ENCODE measurements around the gene FSHR. TPM values are rescaled to one million over a fixed set of nuclear protein-coding genes. Genes with fewer than 3 reads are reported as not detected.

FSHR gene
- total and polyA plus RNA-seq, 2 experiments from 2014 or later = not detected

DNA sequence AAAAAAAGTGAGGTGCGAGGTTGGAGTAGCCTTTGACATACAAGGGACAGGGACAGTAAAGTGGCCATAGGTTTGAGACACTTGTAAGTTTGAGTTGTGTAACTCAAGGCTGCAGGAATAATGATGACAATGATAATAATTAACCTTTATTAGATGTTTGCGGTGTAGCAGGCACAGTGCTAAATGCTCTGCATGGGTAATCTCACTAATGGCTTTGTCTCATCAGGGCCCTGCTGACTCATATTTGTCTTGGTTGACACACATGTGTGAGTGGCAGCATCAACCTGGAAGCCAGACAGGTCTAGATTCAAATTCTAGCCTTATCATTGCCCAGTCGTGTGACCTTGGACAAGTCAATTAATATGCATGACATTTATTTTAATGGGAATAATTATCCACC lies 126.2 kb downstream of the FSHR start (continued):
- no peak for TF ChIP-seq ZNF462 (CRISPR knock-in tag; IDR thresholded peaks at IDR 0.05)
- TF ChIP-seq, protein P1, sequence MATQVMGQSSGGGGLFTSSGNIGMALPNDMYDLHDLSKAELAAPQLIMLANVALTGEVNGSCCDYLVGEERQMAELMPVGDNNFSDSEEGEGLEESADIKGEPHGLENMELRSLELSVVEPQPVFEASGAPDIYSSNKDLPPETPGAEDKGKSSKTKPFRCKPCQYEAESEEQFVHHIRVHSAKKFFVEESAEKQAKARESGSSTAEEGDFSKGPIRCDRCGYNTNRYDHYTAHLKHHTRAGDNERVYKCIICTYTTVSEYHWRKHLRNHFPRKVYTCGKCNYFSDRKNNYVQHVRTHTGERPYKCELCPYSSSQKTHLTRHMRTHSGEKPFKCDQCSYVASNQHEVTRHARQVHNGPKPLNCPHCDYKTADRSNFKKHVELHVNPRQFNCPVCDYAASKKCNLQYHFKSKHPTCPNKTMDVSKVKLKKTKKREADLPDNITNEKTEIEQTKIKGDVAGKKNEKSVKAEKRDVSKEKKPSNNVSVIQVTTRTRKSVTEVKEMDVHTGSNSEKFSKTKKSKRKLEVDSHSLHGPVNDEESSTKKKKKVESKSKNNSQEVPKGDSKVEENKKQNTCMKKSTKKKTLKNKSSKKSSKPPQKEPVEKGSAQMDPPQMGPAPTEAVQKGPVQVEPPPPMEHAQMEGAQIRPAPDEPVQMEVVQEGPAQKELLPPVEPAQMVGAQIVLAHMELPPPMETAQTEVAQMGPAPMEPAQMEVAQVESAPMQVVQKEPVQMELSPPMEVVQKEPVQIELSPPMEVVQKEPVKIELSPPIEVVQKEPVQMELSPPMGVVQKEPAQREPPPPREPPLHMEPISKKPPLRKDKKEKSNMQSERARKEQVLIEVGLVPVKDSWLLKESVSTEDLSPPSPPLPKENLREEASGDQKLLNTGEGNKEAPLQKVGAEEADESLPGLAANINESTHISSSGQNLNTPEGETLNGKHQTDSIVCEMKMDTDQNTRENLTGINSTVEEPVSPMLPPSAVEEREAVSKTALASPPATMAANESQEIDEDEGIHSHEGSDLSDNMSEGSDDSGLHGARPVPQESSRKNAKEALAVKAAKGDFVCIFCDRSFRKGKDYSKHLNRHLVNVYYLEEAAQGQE (IDR thresholded peaks at IDR 0.05; ENCODE audit: unreplicated experiment) = no peak
- TF ChIP-seq ZNF331 (CRISPR knock-in tag; IDR thresholded peaks at IDR 0.05; ENCODE audit: low read depth) = no peak
- no peak for TF ChIP-seq NANOG (IDR thresholded peaks at IDR 0.05; ENCODE audit: borderline replicate concordance)
- TF ChIP-seq EZH2 (IDR thresholded peaks at IDR 0.05; ENCODE audit: low read depth, unreplicated experiment) = no peak
- TF ChIP-seq STAT1 (IDR thresholded peaks at IDR 0.05; ENCODE audit: unreplicated experiment) = no peak
- TF ChIP-seq CTCF (conservative IDR thresholded peaks at IDR 0.05; ENCODE audit: low read depth in 2 of 2) = no peak
